A549 treated with AZD9567 at 1 μM for 4 hours (cell line): ENCODE measurements around the gene SLC18B1. TPM values are rescaled to one million over a fixed set of nuclear protein-coding genes. Genes with fewer than 3 reads are reported as not detected.

Experiments used
- total RNA-seq: library from RNA; stranded (reverse); fragments of 200-300 nt; extraction: Qiagen RNA extraction; gene quantifications from 5 replicates; pipeline ENCODE4 v1.2.3, GENCODE V29; 2022; ENCODE audit not compliant: insufficient read depth

The SLC18B1 gene
- 3.3 to 4.9 TPM (median 4.1 TPM) in 5 replicates for total RNA-seq

GRCh38 chr6:132797951-132798868 is at the start of gene SLC18B1:
Gene SLC18B1 (minus strand): TSS chr6:132798637. CDS start chr6:132798456, 181 bp downstream.

Other genes with a start within 250 kb of the SLC18B1 start
- not detected in 5 replicates for gene TAAR8, start 246.0 kb downstream of the SLC18B1 start, total RNA-seq
- gene TAAR6, start 228.3 kb downstream of the SLC18B1 start, total RNA-seq = not detected in 5 replicates
- not detected in 5 replicates for gene TAAR5, start 208.9 kb downstream of the SLC18B1 start, total RNA-seq
- gene TAAR2, start 174.4 kb downstream of the SLC18B1 start, total RNA-seq = not detected in 5 replicates
- gene TAAR1, start 139.5 kb downstream of the SLC18B1 start, total RNA-seq = not detected in 5 replicates
- 0.02 to 0.06 TPM (median 0.03 TPM) in 3 of 5 replicates, not detected in the others for gene VNN1, start 84.6 kb downstream of the SLC18B1 start, total RNA-seq
- not detected in 5 replicates for gene VNN2, start 40.7 kb downstream of the SLC18B1 start, total RNA-seq
- gene RPS12, start 15.9 kb upstream of the SLC18B1 start, total RNA-seq = 1,633 to 2,086 TPM (median 1,990 TPM) in 5 replicates